Measurements from ENCODE around the gene YKT6.

YKT6 gene

GRCh38 chr7:44200699-44201461, at the start of gene YKT6:
TSS of gene YKT6 (plus strand) at chr7:44200978. CDS start at chr7:44201136, 158 bp downstream.
- peaks cover 16% of the 10 kb centered on the region for H3K36me3 ChIP-seq (ENCODE audit: insufficient read depth, low read length)
- peaks cover 14% of the 10 kb centered on the region for H3K4me1 ChIP-seq (ENCODE audit: insufficient read depth, low read length)
- H3K27ac ChIP-seq (ENCODE audit: low read depth, low read length) = peak within 1 kb of the TSS; percentile 86
- H3K27me3 ChIP-seq (ENCODE audit: control insufficient read depth in 1 of 2, insufficient read depth in 2 of 2, low read length in 2 of 2) = no peaks in the 10 kb centered on the region
- no peak within 1 kb of the TSS for H3K9ac ChIP-seq (ENCODE audit: low read length)
- H3K9me3 ChIP-seq (ENCODE audit: low read length) = no peaks in the 10 kb centered on the region
- peak within 1 kb of the TSS; percentile 70 to 97 for H3K4me3 ChIP-seq (ENCODE audit: low read depth in 1 of 2, low read length in 2 of 2)

GRCh38 chr7:44151956-44152355, 48.8 kb upstream of the YKT6 start:
- Histone ChIP-seq H3K4me3 (ENCODE audit: low read depth in 1 of 2, low read length in 2 of 2) (no peak overlapping the region), H3K27me3 (ENCODE audit: control insufficient read depth in 1 of 2, insufficient read depth in 2 of 2, low read length in 2 of 2) (no peaks in the 10 kb centered on the region), H3K36me3 (ENCODE audit: insufficient read depth, low read length) (no peaks in the 10 kb centered on the region), H3K9me3 (ENCODE audit: low read length) (no peaks in the 10 kb centered on the region), H3K27ac (ENCODE audit: low read depth, low read length) (no peak overlapping the region), H3K9ac (ENCODE audit: low read length) (no peak overlapping the region), H3K4me1 (ENCODE audit: insufficient read depth, low read length) (no peaks in the 10 kb centered on the region)

GRCh38 chr7:44152971-44153947, 47.5 kb upstream of the YKT6 start:
- no peaks in the 10 kb centered on the region for H3K4me1 ChIP-seq (ENCODE audit: insufficient read depth, low read length)

GRCh38 chr7:44153948-44154335, 46.8 kb upstream of the YKT6 start:
- no peak overlapping the region for H3K4me3 ChIP-seq (ENCODE audit: low read depth in 1 of 2, low read length in 2 of 2)
- H3K36me3 ChIP-seq (ENCODE audit: insufficient read depth, low read length) = no peaks in the 10 kb centered on the region
- no peak overlapping the region for H3K27ac ChIP-seq (ENCODE audit: low read depth, low read length)
- H3K27me3 ChIP-seq (ENCODE audit: control insufficient read depth in 1 of 2, insufficient read depth in 2 of 2, low read length in 2 of 2) = no peaks in the 10 kb centered on the region
- H3K4me1 ChIP-seq (ENCODE audit: insufficient read depth, low read length) = no peaks in the 10 kb centered on the region
- no peaks in the 10 kb centered on the region for H3K9me3 ChIP-seq (ENCODE audit: low read length)
- H3K9ac ChIP-seq (ENCODE audit: low read length) = no peak overlapping the region

More at GRCh38 chr7:44152971-44153947, 47.5 kb upstream of the YKT6 start:
- H3K27me3 ChIP-seq (ENCODE audit: control insufficient read depth in 1 of 2, insufficient read depth in 2 of 2, low read length in 2 of 2) = no peaks in the 10 kb centered on the region
- H3K27ac ChIP-seq (ENCODE audit: low read depth, low read length) = no peak overlapping the region
- H3K9ac ChIP-seq (ENCODE audit: low read length) = no peak overlapping the region
- no peaks in the 10 kb centered on the region for H3K9me3 ChIP-seq (ENCODE audit: low read length)
- no peaks in the 10 kb centered on the region for H3K36me3 ChIP-seq (ENCODE audit: insufficient read depth, low read length)
- no peak overlapping the region for H3K4me3 ChIP-seq (ENCODE audit: low read depth in 1 of 2, low read length in 2 of 2)

GRCh38 chr7:44154703-44155102, 46.1 kb upstream of the YKT6 start:
- Histone ChIP-seq H3K27me3 (ENCODE audit: control insufficient read depth in 1 of 2, insufficient read depth in 2 of 2, low read length in 2 of 2) (no peaks in the 10 kb centered on the region), H3K9ac (ENCODE audit: low read length) (no peak overlapping the region), H3K9me3 (ENCODE audit: low read length) (no peaks in the 10 kb centered on the region), H3K4me3 (ENCODE audit: low read depth in 1 of 2, low read length in 2 of 2) (no peak overlapping the region), H3K36me3 (ENCODE audit: insufficient read depth, low read length) (no peaks in the 10 kb centered on the region), H3K27ac (ENCODE audit: low read depth, low read length) (no peak overlapping the region), H3K4me1 (ENCODE audit: insufficient read depth, low read length) (no peaks in the 10 kb centered on the region)

- H3K9ac ChIP-seq (ENCODE audit: low read length) = no peak overlapping the region
- no peaks in the 10 kb centered on the region for H3K9me3 ChIP-seq (ENCODE audit: low read length)
These were observed 45.3 kb upstream of the YKT6 start for GRCh38 chr7:44155191-44156185.

GRCh38 chr7:44156453-44157010, 44.2 kb upstream of the YKT6 start:
- Histone ChIP-seq H3K36me3 (ENCODE audit: insufficient read depth, low read length) (no peaks in the 10 kb centered on the region), H3K27ac (ENCODE audit: low read depth, low read length) (no peak overlapping the region), H3K4me1 (ENCODE audit: insufficient read depth, low read length) (no peaks in the 10 kb centered on the region), H3K9ac (ENCODE audit: low read length) (no peak overlapping the region), H3K4me3 (ENCODE audit: low read depth in 1 of 2, low read length in 2 of 2) (no peak overlapping the region), H3K27me3 (ENCODE audit: control insufficient read depth in 1 of 2, insufficient read depth in 2 of 2, low read length in 2 of 2) (no peaks in the 10 kb centered on the region), H3K9me3 (ENCODE audit: low read length) (no peaks in the 10 kb centered on the region)

More at GRCh38 chr7:44155191-44156185, 45.3 kb upstream of the YKT6 start:
- no peak overlapping the region for H3K4me3 ChIP-seq (ENCODE audit: low read depth in 1 of 2, low read length in 2 of 2)
- no peaks in the 10 kb centered on the region for H3K27me3 ChIP-seq (ENCODE audit: control insufficient read depth in 1 of 2, insufficient read depth in 2 of 2, low read length in 2 of 2)
- no peak overlapping the region for H3K27ac ChIP-seq (ENCODE audit: low read depth, low read length)
- H3K36me3 ChIP-seq (ENCODE audit: insufficient read depth, low read length) = no peaks in the 10 kb centered on the region
- H3K4me1 ChIP-seq (ENCODE audit: insufficient read depth, low read length) = no peaks in the 10 kb centered on the region

GRCh38 chr7:44157116-44158080, 43.4 kb upstream of the YKT6 start:
- H3K9ac ChIP-seq (ENCODE audit: low read length) = no peak overlapping the region
- no peak overlapping the region for H3K4me3 ChIP-seq (ENCODE audit: low read depth in 1 of 2, low read length in 2 of 2)
- H3K4me1 ChIP-seq (ENCODE audit: insufficient read depth, low read length) = no peaks in the 10 kb centered on the region
- H3K27ac ChIP-seq (ENCODE audit: low read depth, low read length) = no peak overlapping the region
- H3K9me3 ChIP-seq (ENCODE audit: low read length) = no peaks in the 10 kb centered on the region
- no peaks in the 10 kb centered on the region for H3K27me3 ChIP-seq (ENCODE audit: control insufficient read depth in 1 of 2, insufficient read depth in 2 of 2, low read length in 2 of 2)
- H3K36me3 ChIP-seq (ENCODE audit: insufficient read depth, low read length) = no peaks in the 10 kb centered on the region

GRCh38 chr7:44158096-44158872, 42.5 kb upstream of the YKT6 start:
- H3K4me3 ChIP-seq (ENCODE audit: low read depth in 1 of 2, low read length in 2 of 2) = no peak overlapping the region
- no peak overlapping the region for H3K9ac ChIP-seq (ENCODE audit: low read length)
- no peaks in the 10 kb centered on the region for H3K4me1 ChIP-seq (ENCODE audit: insufficient read depth, low read length)
- no peaks in the 10 kb centered on the region for H3K9me3 ChIP-seq (ENCODE audit: low read length)
- no peaks in the 10 kb centered on the region for H3K27me3 ChIP-seq (ENCODE audit: control insufficient read depth in 1 of 2, insufficient read depth in 2 of 2, low read length in 2 of 2)
- no peak overlapping the region for H3K27ac ChIP-seq (ENCODE audit: low read depth, low read length)
- H3K36me3 ChIP-seq (ENCODE audit: insufficient read depth, low read length) = no peaks in the 10 kb centered on the region
